Ectodermal cell (in vitro differentiated cells): ENCODE results near the gene IRAK1.

ENCODE experiments used
- H3K27ac ChIP-seq: 2 replicates; pipeline ENCODE4 v1.7.0; 2013; ENCODE audit warnings: mild to moderate bottlenecking, low read depth, low read length; ENCODE audit not compliant: insufficient read depth, poor library complexity, severe bottlenecking
- H3K27me3 ChIP-seq: 2 replicates; pipeline ENCODE4 v1.7.0; 2013; ENCODE audit warnings: mild to moderate bottlenecking, low read length; ENCODE audit not compliant: insufficient read depth, control insufficient read depth, poor library complexity, severe bottlenecking
- H3K36me3 ChIP-seq: one replicate; pipeline ENCODE4 v1.7.0; 2013; ENCODE audit warnings: low read length; ENCODE audit not compliant: control insufficient read depth, insufficient read depth
- H3K4me1 ChIP-seq: one replicate; pipeline ENCODE4 v1.7.0; 2013; ENCODE audit warnings: low read length; ENCODE audit not compliant: control insufficient read depth, insufficient read depth
- H3K4me3 ChIP-seq: 2 replicates; pipeline ENCODE4 v1.7.0; 2013; ENCODE audit warnings: low read depth, low read length, control low read depth; ENCODE audit not compliant: insufficient read depth
- H3K9me3 ChIP-seq: 2 replicates; pipeline ENCODE4 v1.7.0; 2013; ENCODE audit warnings: mild to moderate bottlenecking, low read length, moderate library complexity; ENCODE audit not compliant: control insufficient read depth
- WGBS, 2 experiments: methylation state at CpG; one replicate each; pipeline ENCODE4 v1.1.7; 2013; ENCODE audit warnings: missing lambda C conversion rate in 2 of 2; 5-methylcytosine and 5-hydroxymethylcytosine counted together

IRAK1 gene

DNA sequence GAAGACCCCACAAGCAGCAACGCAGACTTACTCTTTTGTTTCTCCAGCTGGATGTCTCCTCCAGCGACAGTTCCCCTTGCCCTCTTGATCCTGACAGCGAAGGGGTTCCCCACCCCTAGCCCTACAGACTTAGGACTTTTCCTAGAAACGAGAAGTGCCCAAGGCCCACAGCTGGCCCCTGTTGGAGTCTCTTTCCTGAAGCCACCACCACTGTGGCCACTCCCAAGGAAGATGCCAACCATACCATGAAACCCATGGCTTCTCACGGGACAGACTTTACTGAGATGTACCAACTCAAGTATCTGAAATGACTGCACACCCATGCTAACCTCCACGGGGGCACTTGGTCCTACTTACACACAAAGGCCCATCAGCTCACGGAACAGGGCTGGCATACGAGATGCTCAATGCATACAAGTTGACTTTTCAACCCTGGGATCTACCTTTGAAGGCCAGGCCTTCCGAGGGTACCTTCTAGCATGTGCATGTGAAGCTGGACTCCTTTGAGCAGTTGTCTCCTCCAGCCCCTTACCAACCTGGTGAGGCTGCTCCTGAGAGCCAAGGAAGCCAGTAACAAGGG, 924 bp upstream of the IRAK1 start:
- WGBS, 2 experiments, result 85 to 87% methylated on average over 9 of the region's 9 CpGs
- Histone ChIP-seq H3K4me1 (peaks cover 17% of the 10 kb centered on the region), H3K36me3 (no peaks in the 10 kb centered on the region), H3K4me3 (peak overlapping the region; percentile 39), H3K27me3 (no peaks in the 10 kb centered on the region), H3K27ac (peak overlapping the region; percentile 50), H3K9me3 (no peaks in the 10 kb centered on the region)

DNA sequence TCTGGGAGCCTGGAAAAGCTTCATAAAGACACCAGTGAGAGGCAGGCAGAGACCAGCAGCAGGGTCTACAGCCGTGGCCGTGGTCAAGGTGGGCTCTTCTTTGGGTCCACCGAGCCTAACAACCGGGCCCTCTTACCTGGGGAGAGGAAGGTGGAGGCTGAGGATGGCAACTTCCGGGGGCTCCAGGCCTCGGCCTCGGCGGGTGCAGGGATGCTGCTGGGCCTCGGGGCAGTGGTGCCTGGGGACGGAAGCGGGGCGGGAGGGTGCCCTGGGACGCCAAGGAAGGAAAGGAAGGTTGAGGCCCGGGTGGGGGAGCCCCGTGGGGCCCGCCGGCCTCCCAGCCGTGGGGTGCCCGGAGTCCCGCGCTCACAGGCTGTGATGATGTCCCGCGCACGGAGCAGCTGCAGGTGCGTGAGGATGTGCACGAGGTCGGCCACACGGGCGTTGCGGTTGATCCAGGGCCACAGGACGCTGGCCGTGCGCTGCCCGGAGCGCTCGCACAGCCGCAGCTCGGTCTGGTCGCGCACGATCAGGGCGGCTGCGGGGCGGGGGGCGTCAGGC, 561 bp downstream of the IRAK1 start:
- no peaks in the 10 kb centered on the region for H3K27me3 ChIP-seq
- H3K4me3 ChIP-seq, result peak overlapping the region; percentile 29
- 48 to 57% methylated on average over 45 of the region's 45 CpGs for WGBS, 2 experiments
- no peaks in the 10 kb centered on the region for H3K9me3 ChIP-seq
- H3K27ac ChIP-seq, result no peak overlapping the region
- peaks cover 17% of the 10 kb centered on the region for H3K4me1 ChIP-seq
- H3K36me3 ChIP-seq, result no peaks in the 10 kb centered on the region

DNA sequence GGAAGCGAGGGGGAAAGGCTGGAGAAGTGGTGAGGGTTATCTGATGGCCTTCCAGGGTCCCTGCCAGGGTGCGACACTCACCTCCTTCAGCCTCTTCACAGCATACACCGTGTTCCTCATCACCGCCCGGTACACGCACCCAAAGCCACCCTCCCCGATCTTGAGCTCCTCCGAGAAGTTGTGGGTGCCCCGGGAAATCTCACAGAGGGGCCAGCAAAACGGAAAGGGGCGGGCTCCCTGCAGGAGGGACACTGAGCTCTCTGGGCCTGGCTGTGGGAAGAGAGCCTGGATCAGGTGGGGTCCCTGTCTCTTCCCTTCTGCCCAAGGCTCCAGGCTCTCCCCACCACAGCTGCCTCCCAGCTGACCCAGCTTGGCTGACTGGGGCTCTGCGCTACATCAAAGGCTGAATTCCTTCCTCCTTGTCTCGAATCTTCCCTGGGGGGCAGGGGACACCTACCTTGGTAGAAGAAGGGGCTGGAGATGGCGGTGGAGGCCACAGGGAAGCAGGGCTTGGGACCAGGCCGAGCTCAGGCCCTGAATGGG, 1.1 kb downstream of the IRAK1 start:
- Histone ChIP-seq H3K4me1 (peaks cover 17% of the 10 kb centered on the region), H3K27ac (no peak overlapping the region), H3K27me3 (no peaks in the 10 kb centered on the region), H3K9me3 (no peaks in the 10 kb centered on the region), H3K36me3 (no peaks in the 10 kb centered on the region), H3K4me3 (peak overlapping the region; percentile 29)
- WGBS, 2 experiments, result 89 to 92% methylated on average over 14 to 15 of the region's 15 CpGs

DNA sequence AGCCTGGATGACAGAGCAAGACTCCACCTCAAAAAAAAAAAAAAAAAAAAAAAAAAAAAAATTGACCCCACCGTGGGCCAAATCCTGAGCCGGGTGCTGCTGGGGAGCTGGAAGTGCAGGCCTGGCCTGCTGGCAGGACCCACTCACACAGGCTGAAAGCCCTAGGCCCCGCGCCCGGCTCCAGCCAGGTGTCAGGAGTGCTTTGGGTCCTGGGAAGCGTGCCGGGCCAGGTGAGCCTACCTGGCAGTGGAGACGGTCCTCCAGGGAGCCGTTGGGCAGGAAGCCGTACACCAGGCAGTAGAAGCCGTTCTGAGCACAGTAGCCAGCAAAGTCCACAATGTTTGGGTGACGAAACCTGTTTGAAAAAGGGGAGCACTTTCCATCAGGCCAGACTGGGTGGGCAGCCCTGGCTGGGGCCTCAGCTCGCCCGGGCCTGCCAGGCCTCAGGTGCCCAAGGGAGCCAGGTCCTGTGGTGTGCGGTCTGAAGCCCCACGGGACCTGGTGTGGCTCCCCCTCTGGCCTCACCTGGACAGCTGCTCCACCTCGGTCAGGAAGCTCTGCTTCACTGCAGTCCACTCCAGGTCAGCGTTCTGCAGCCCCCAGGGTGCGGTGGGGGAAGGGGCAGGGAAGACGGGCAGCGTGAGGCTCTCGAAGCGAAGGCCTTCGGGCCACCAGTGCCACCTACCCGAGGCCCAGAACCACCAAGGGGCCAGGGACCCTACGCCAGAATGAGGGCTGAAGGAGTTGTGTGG, 1.8 kb downstream of the IRAK1 start:
- H3K9me3 ChIP-seq, result no peaks in the 10 kb centered on the region
- H3K27me3 ChIP-seq, result no peaks in the 10 kb centered on the region
- H3K4me1 ChIP-seq, result peaks cover 16% of the 10 kb centered on the region
- no peaks in the 10 kb centered on the region for H3K36me3 ChIP-seq
- WGBS, 2 experiments, result 95 to 96% methylated on average over 26 of the region's 26 CpGs
- no peak overlapping the region for H3K4me3 ChIP-seq
- no peak overlapping the region for H3K27ac ChIP-seq

DNA sequence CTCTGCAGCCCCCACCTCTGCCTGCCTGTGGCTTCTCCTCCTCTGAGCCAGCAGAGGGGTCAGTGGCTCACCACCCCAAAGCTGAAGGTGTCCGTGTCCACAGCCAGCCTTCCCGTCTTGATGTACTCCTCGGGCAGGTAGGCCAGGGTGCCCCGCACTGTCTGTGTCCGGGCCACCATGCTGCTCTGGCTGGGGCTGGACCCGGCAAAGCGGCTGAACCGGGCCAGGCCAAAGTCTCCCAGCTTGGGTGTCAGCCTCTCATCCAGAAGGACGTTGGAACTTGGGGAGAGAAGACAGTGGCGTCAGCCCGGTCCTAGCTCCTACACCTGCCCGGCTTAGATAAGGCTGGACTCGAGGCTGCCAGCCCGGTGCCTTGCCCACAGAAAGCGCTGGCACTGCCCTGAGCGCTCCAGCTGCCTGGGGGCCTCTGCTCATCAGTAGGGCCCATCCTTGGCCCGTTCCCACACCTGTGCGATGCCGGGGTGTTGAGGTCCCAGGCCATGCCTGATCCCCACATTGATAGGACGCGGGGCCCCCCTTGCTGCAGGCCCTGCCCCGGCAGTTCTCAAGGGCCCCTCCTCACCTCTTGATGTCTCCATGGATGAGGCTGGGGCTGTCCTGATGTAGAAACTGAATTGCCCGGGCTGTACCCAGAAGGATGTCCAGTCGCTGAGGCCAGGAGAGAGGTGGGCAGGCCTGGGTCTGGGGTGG, 3.2 kb downstream of the IRAK1 start:
- no peaks in the 10 kb centered on the region for H3K36me3 ChIP-seq
- no peak overlapping the region for H3K4me3 ChIP-seq
- H3K27me3 ChIP-seq, result no peaks in the 10 kb centered on the region
- 94 to 95% methylated on average over 24 of the region's 24 CpGs for WGBS, 2 experiments
- H3K27ac ChIP-seq, result no peak overlapping the region
- H3K9me3 ChIP-seq, result no peaks in the 10 kb centered on the region
- peaks cover 6% of the 10 kb centered on the region for H3K4me1 ChIP-seq

DNA sequence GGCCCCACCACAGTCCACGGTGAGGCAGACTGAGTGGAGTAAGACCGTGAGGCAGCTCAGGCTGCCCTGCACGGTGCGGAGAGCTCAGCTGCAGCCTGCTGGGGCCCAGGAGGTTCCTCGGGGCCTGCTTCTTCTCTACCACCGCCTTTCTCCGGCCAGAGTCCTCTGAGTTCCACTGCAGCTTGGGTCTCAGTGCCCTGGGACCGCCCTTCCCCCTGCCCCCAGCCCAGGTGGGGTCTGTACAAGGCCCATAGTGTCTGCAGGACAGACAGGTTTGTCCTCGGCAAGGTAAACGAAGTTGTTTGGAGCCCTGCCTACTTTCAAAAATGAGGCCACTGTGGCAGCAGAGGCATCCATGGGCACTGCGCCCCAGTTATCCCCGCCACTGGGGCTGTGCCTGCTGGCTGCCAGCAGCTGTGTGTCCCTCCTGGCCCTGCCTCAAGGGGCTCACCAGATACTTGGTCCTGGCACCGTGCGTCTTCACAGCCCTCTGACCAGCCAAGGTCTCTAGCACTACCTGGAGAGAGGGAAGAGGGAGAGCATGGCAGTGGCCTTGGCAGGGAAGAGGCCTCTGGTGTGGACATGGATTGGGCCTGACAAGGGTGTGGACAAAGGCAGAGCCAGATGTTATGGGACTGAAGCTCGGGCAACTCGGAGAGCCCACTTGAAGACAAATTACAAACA, 4.0 kb downstream of the IRAK1 start:
- H3K4me1 ChIP-seq, result peaks cover 3% of the 10 kb centered on the region
- H3K27me3 ChIP-seq, result no peaks in the 10 kb centered on the region
- no peak overlapping the region for H3K27ac ChIP-seq
- H3K36me3 ChIP-seq, result no peaks in the 10 kb centered on the region
- 80 to 85% methylated on average over 16 of the region's 16 CpGs for WGBS, 2 experiments
- no peak overlapping the region for H3K4me3 ChIP-seq
- no peaks in the 10 kb centered on the region for H3K9me3 ChIP-seq

DNA sequence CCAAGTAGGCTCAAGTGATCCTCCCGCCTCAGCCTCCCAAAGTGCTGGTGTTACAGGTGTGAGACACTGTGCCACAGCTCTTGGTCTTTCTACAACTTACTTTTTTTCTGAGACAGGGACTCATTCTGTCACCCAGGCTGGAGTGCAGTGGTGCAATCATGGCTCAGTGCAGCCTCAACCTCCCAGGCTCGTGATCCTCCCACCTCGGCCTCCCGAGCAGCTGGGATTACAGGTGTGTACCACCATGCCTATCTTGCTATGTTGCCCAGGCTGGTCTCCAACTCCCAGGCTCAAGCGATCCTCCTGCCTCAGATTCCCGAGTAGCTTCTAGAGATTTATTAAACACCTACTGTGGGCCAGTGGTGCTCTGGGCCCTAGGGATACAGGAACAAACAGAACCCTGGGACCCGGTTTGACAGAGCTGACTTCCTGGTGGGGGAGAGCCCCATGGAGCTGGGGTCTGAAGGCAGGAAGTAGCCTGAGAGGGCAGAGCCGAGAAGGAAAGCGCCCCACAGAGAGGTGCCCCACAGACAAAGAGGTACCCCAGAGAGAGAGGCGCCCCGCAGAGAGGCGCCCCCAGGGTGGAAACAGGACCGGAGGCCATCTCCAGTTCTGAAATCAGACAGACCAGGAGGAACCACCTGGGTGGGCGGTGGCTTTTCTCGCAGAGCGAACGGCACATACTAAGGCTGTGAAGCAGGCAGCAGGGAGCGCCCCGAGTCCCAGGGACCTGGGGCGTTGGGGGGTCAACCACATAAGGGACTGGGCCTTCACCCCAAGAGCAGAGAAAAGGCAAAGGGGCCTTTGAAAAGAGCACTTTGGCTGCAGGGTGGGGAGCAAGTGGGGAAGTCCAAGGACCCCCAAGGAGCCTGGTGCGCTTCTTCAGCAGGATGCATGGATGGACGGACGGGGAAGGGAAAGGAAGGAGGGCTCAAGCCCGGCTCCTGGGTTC, 5.0 kb downstream of the IRAK1 start:
- Histone ChIP-seq H3K27me3 (no peaks in the 10 kb centered on the region), H3K36me3 (no peaks in the 10 kb centered on the region), H3K27ac (no peak overlapping the region), H3K9me3 (no peaks in the 10 kb centered on the region), H3K4me3 (no peak overlapping the region), H3K4me1 (no peaks in the 10 kb centered on the region)
- WGBS, 2 experiments, result 88% methylated on average over 24 of the region's 24 CpGs

DNA sequence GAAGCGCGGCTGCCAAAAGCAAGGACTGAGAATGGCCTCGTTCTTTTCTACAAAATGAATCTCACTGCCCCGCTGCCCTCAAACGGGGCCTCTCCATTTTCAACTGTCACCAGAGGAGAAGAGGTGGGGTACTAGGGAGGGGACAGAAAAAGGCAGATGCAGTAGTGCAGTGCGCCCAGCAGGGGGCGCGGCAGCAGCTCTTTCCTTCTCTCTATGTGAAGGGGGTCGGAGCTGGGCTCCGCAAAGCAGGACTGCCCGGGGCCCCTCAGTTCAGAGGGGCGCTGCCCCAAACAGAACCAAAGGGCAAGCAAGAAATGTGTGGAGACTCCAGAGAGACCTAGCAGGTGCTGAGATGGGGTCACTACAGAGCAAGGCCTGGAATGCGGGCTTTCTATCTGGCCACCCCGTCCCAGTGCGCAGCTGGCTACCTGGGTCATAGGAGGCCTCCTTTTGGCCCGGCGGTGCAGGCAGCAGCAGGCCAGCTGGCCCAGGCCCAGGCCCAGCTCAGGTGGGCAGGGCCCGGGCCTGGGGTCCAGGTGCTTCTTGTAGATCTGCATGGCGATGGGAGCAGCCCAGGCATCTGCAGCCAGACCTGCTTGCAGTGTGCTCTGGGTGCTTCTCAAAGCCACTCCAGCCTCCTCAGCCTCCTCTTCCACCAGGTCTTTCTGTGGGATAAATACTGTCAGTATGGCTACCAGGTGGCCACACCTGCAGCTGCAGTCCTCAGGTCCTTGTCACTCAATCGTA, 5.9 kb downstream of the IRAK1 start:
- Histone ChIP-seq H3K27me3 (no peaks in the 10 kb centered on the region), H3K4me1 (no peaks in the 10 kb centered on the region), H3K36me3 (no peaks in the 10 kb centered on the region), H3K4me3 (no peak overlapping the region), H3K27ac (no peak overlapping the region), H3K9me3 (no peaks in the 10 kb centered on the region)
- WGBS, 2 experiments, result 58 to 67% methylated on average over 19 to 20 of the region's 20 CpGs
